AML-193 (cell line): ENCODE results near the gene TRIM39.
A peak's percentile ranks its signal among the peaks of the same experiment; 100 is the strongest.

Source experiments
- DNase-seq, 2 experiments: peaks; one replicate each; lab custom pipeline; 2025; lab: John Stamatoyannopoulos, UW

The TRIM39 gene

GRCh38 chr6:30327232-30327746, 562 bp downstream of the TRIM39 start:
- peak in 1 of 2 experiments; percentile 49 for DNase-seq

GRCh38 chr6:30328397-30328796, 1.7 kb downstream of the TRIM39 start:
- DNase-seq: no peak

DNA sequence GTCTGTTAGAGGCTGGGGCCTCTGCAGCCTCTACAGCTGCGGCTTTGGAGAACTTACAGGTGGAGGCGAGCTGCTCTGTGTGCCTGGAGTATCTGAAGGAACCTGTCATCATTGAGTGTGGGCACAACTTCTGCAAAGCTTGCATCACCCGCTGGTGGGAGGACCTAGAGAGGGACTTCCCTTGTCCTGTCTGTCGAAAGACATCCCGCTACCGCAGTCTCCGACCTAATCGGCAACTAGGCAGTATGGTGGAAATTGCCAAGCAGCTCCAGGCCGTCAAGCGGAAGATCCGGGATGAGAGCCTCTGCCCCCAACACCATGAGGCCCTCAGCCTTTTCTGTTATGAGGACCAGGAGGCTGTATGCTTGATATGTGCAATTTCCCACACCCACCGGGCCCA, 2.6 kb downstream of the TRIM39 start:
- no peak for DNase-seq

- no peak for DNase-seq
These were observed 5.3 kb downstream of the TRIM39 start for GRCh38 chr6:30331981-30332380.

DNA sequence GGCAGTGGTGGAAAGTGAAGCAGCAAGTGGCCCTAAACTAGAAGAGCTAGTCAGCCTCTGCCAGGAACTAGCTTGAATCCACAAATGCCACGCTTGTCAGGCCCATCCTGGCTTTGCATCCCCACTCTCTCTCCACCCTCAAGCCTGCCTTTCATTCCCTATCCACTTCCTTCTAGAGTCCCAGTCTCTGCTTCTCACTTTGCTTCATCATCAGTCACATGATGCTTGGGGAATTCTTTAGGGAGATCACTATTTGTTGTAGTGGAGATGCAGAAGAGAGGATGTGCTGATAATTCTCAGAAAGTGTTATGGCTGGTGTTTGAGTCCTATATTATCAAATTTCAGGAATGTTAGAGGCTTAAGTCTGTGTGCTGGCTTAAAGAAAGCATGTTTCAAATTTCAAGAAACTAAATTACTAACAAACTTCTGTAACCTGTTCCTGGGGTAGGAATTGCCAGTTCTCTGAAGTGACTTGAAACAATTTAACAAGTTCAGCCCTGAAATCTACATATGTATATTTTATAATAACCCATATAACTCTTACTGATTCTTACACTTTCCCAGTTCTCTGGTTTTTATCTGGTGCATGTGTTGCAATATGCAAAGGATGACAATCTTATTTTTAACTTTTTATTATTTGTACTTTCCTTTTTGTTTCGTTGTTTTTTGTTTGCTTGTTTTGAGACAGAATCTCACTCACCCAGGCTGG, 7.5 kb downstream of the TRIM39 start:
- DNase-seq: no peak

- DNase-seq: no peak
These were observed 13.9 kb downstream of the TRIM39 start for GRCh38 chr6:30340589-30341054.

- no peak for DNase-seq
These were observed 14.5 kb downstream of the TRIM39 start for GRCh38 chr6:30341218-30341617.

- DNase-seq: no peak
These were observed 15.0 kb downstream of the TRIM39 start for GRCh38 chr6:30341728-30342127.

GRCh38 chr6:30344191-30344867, 17.6 kb downstream of the TRIM39 start:
- DNase-seq: no peak

- peak; percentile 75 to 78 for DNase-seq
These were observed 18.3 kb downstream of the TRIM39 start, which contains the start of gene RPP21 for GRCh38 chr6:30344868-30345671. RPP21 (plus strand) TSS chr6:30345156; CDS start chr6:30345172, 16 bp downstream.

GRCh38 chr6:30345852-30346251, 19.1 kb downstream of the TRIM39 start:
- DNase-seq: no peak

GRCh38 chr6:30348957-30349356, 22.2 kb downstream of the TRIM39 start:
- DNase-seq: no peak

DNA sequence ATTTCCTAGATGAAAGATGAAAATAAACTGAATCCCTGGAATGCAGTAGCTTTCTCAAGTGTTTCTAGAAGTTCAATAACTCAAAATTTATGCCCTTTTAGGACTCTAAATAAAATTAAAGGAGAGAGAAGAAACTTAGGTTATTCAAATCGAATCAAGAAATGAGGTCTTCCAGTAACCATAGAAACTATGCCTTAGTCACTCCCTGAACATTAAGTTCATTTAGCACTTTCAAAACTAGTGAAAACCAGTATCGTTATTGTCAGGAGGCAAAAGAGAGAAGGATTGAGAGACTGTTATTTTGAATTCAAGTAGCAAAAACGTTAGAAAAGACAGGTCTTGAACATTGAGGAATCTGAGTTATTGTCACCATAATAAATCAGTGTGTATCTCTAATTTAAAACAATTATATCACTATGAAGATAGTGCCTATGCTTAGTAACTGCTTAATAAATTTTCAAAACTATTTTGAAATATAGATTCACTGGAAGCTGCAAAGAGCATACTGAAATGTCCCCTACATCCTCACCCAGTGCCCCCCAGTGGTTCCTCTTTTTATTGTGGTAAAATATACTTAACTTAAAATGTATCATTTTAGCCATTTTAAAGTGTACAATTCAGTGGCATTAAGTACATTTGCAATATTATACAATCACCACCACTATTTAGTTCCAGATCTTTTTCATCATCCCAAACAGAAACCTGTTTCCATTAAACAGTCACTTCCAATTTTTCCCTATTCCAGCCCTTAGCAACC, 22.9 kb downstream of the TRIM39 start:
- DNase-seq: peak; percentile 33 to 36

GRCh38 chr6:30350524-30350923, 23.8 kb downstream of the TRIM39 start:
- no peak for DNase-seq

- no peak for DNase-seq
These were observed 25.8 kb downstream of the TRIM39 start for GRCh38 chr6:30352550-30352949.

DNA sequence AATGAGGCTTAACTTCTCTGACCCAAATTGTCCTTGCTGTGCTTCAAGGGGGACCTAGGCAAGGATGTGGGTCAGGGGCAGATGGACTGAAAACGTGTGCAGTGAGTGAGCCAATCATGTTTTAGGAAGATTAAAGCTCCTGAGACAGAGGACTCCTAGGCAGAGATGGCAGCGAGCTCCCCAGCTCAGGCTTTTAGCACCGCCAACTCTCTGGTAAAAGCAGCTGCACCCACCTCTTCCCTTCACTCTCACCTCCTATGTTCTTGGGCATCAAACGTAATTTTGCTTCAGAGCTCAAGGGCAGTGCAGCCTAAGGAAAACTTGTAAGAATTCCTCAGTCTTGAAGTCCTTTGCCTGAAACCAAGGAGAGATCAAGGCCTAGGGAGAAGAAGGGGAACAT, 28.6 kb downstream of the TRIM39 start:
- no peak for DNase-seq

GRCh38 chr6:30356536-30356935, 29.8 kb downstream of the TRIM39 start:
- no peak for DNase-seq

DNA sequence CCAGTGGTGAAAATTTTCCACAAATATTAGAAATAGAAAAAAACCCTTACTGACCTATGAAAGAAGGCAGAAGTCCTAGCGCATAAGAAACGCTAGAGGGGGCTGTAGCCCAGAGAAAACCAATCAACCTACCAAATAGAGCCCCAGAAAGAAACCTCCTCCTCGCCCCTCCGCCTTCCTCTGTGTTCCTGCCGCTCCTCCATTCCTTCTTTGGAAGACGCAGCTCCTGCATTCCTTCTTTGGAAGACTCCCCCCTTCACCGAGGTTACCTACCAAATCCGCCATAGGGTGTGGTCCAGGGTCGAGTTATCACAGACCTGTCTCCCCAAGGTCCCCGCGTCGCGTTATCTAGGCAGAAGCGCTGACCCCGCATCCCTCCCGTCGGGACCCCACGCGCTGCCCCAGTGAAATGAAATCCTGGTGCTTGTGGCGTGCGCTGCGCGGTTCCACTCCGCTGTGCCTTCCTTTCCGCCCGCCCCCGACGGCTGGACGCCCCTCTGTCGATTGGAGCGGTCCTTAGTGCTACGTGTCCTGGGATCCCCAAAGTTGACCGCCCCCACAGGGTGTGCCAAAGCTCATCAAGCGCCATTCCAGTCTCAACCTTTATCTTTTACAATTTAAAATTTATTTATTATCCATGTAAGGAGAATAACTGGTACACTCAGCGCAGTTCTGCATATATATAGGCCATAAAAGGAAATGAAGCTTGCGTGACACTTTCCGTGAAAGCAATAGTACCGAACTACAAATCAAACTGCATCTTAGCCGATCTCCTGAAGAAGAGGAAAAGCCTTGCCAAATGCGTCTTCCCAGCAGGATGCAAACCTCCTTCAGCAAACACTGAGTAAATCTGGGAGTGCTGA, 31.2 kb downstream of the TRIM39 start:
- DNase-seq: peak; percentile 75 to 81

- no peak for DNase-seq
These were observed 32.5 kb downstream of the TRIM39 start for GRCh38 chr6:30359276-30359675.

- DNase-seq: no peak
These were observed 33.4 kb downstream of the TRIM39 start for GRCh38 chr6:30360139-30360538.

DNA sequence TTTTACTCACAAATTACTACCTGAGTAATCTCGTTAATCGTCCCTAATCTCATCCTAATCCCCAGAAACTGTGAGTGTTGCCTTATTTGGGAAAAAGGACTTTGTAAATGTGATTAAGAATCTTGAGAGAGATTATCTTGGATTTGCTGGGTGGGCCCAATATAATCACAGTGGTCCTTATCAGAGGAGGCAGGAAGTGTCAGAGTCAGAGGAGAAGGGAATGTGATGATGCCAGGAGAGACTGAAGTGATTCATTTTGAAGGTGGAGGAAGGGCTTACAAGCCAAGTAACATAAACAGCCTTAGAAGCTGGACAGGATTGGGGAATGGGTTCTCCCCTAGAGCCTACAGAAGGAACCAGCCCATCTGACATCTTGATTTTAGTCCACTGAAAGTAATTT, 34.9 kb downstream of the TRIM39 start:
- DNase-seq: no peak
